ENCODE measurements around the gene OLA1.

DNA sequence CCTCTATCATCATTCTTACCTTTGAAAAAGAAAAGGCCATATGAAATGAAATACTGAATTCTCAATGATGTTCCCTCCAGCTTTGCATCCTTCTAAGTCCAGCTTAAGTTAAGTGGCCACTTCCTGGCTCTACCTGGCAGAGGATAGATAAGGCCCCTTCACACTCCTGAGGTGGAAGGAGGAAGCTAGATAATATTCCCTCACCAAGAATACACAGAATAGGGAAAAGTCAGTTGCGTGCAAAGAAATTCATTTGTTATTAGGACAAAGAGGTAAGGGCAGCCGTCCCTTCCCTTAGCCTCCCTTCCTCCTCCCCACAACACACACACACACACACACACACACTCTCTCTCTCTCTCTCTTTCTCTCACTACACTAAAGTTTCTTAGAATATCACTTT is 37.5 kb downstream of the OLA1 start:
- TF ChIP-seq CTCF (conservative IDR thresholded peaks at IDR 0.05; ENCODE audit: low read depth, low read length) = no peak
- TF ChIP-seq EZH2 (IDR thresholded peaks at IDR 0.05; ENCODE audit: low read length, unreplicated experiment) = no peak

All from PC-3 (cell line).